HCT116 (cell line): ENCODE data around the gene DPYSL4.

Source experiments
- CTCF ChIP-seq, 3 experiments: fragments of 200-600 bp in 1 of 3; sonication (generic) in 1 of 3; IDR thresholded peaks in 2 of 3; conservative IDR thresholded peaks in 1 of 3; 2 replicates each; pipeline ENCODE4 v1.5.1; 2012 to 2017; ENCODE audit warnings: low read depth in 2 of 3, low read length in 2 of 3, antibody characterized with exemption in 1 of 3, borderline replicate concordance in 1 of 3, control low read depth in 1 of 3, mild to moderate bottlenecking in 1 of 3, mixed read lengths in 1 of 3, mixed run types in 1 of 3, moderate library complexity in 1 of 3; ENCODE audit not compliant: insufficient read depth in 1 of 3
- ELF1 ChIP-seq: IDR thresholded peaks from 2 replicates; pipeline ENCODE4 v1.6.1; 2012; ENCODE audit warnings: low read depth, borderline replicate concordance
- EZH2 ChIP-seq: fragments of 200-600 bp; sonication (generic); IDR thresholded peaks from 2 replicates; pipeline ENCODE4 v1.6.1; 2017; ENCODE audit warnings: antibody characterized with exemption, mixed run types
- POLR2A ChIP-seq: IDR thresholded peaks from 2 replicates; pipeline ENCODE4 v1.7.0; 2011; ENCODE audit warnings: borderline replicate concordance; ENCODE audit not compliant: insufficient read depth, insufficient read length; ENCODE audit errors: extremely low read depth
- REST ChIP-seq: IDR thresholded peaks from 2 replicates; pipeline ENCODE4 v1.6.1; 2012; ENCODE audit warnings: low read depth
- SIN3A ChIP-seq: IDR thresholded peaks from 2 replicates; pipeline ENCODE4 v1.6.1; 2012; ENCODE audit warnings: low read depth
- TCF7L2 ChIP-seq: IDR thresholded peaks from 2 replicates; pipeline ENCODE4 v1.7.0; 2011; ENCODE audit warnings: borderline replicate concordance, inconsistent platforms; ENCODE audit not compliant: insufficient read depth, insufficient read length; ENCODE audit errors: extremely low read depth
- YY1 ChIP-seq: IDR thresholded peaks from 2 replicates; pipeline ENCODE4 v1.6.1; 2011; ENCODE audit warnings: low read length, low read depth, moderate library complexity, mild to moderate bottlenecking; ENCODE audit not compliant: insufficient replicate concordance; ENCODE audit errors: extremely low read depth

- TF ChIP-seq YY1 (no peak), CTCF (IDR thresholded peaks at IDR 0.05 in 2 of 3, conservative IDR thresholded peaks at IDR 0.05 in 1 of 3; ENCODE audit: borderline replicate concordance in 1 of 3, insufficient read depth in 1 of 3, low read depth in 2 of 3, low read length in 2 of 3) (no peak), TCF7L2 (no peak), EZH2 (no peak), REST (peak; percentile 77), ELF1 (no peak), SIN3A (no peak), POLR2A (no peak)
Observed at GRCh38 chr10:132193907-132194552, 7.3 kb downstream of the DPYSL4 start.
